ENCODE data around the gene P2RY2.
"Not testable (repeated sequence)": the region's sequence is repeated elsewhere in the genome, so short reads cannot be mapped to it uniquely, and the experiment has no call there.

The P2RY2 gene

DNA sequence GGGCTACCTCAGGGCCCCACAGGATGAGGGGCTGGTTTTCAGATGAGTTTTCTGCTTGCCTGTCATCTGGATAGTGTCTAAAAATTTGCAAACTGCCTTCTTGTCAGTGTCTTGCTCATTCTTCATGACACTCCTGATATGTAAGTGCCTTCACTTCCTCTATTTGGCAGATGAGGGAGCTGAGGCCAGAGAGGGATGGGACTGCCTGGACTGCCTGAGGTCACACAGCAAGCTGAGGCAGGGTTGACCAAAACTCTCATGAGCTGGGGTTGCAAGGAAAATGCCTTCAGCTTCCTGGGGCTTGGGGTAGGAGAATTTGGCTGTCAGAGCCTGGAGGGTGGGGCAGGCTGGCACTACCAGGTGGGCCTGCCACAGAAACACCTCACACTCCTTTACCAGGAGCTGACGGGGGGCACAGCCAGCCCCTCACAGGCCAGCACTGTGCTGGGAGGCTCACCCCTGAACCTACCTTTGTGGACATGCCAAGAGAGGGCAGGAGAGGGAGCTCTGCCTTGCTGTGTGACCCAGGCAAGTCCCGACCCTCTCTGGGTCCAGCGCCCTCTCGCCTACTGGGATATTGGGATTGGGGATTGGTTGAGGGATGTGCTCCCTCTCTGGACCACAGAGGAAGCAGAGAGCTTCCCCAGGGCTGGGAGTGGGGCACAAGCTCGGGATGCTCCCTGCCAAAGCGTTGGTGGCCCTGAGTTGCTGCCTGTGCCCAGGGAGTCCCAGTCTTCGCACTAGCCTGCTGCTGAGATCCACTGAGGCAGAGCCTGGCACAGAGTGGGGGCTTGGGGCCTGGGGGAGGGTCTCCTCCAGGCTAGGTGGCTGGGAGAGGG is 52.2 kb downstream of the P2RY2 start:
- DNase-seq: no peak

DNA sequence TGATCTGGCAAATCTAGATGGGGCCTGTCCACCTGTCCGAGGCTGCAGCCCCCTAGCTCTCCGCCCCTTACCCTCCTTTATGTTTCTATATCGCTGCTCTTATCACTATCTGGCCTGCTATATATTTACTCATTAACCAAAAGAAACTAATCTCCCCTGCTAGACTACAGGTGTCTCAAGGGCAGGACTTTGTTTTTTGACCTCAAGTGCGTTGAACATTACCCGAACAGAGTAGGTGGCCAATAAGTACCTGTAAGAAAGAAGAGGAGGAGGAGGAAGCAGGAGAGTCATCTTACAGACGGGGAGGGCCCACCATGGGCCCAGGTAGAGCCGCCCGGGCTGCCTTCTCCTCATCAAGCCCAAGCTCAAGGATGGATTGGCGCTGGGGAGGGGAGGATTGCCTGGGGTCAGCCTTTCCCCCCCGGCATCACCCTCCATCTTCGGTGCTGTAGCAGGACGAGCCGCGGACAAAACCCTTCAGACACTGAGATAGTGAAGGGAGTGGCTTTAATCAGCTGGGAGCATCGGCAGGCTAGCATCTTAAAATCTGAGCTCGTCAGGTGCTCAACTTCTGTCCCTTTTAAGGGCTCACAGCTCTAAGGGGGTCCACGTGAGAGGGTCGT is 52.9 kb downstream of the P2RY2 start:
- DNase-seq: no peak

DNA sequence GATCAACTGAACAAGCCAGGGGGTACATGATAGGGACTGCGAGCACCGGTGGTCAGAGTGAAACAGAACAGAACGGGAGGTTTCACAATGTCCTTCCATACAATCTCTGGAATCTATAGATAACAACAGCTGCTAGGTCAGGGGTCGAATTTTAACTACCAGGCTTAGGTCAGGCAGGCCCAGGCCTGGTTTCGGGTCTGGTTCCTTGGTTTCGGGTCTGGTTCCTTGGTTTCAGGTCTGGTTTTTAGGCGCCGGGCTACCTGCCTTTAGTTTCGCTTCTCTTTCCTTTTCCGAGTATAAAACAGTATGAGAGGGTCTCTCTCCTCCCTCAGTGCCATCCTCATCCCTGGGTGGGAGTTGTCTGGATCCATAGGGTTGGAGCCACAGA is 53.4 kb downstream of the P2RY2 start:
- DNase-seq: not testable (repeated sequence)

DNA sequence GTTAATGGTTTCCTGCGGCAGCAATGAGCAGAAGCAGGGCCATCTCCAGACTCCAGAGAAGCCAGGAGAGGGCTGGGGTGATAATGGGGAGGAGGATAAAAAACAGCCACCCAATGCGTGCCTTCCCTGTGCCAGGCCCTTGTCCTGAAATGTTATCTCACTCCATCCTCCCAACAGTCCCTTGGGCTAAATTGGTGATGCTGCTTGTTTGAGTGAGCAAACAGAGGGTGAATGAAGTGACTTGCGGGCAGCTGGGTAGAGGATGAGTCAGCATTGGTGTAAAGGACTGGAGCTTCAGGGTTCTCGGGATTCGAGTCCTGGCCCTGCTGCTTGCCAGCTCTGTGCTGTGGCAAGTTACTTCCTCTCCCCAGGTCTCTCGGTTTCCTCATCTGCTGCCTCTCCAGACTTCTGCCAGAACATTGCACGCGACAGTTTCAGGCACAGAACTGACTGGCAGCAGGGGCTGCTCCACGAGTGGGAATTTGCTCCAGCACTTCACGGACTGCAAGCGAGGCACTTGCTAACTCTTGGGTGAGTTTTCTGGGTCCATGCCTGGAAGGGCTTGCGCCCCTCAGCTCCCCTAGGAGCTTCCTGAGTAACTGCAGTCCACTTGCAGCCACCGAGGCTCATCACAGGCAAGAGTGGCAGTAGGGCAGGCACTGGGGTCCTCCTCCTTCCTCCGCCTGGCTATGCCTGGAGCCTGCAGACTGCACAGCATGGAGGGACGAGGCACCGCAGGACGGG is 54.0 kb downstream of the P2RY2 start, which contains the start of gene P2RY6:
TSS of gene P2RY6 (plus strand) at position 403 of the 744 bp plus-strand sequence. CDS start 24,181 bp downstream, outside the sequence.
- DNase-seq: peak in 1 of 2 experiments; percentile 22

DNA sequence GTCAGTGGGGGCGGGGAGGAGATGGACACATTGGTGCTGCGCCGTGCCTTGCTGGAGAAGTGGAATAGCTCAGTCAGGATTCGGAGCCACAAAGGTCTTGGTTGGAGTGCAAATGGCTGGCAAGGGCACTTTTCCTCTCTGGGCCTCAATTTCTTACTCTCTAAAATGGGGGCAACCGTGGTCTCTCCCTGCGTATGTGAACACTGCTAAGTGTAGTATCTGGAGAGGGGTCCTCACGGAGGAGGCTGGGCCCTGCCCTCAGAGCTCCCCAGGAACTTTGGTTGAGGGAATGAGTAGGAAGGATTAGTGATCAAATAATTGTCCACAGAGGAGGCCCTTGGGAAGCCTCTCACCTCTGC is 54.6 kb downstream of the P2RY2 start:
- DNase-seq: no peak

DNA sequence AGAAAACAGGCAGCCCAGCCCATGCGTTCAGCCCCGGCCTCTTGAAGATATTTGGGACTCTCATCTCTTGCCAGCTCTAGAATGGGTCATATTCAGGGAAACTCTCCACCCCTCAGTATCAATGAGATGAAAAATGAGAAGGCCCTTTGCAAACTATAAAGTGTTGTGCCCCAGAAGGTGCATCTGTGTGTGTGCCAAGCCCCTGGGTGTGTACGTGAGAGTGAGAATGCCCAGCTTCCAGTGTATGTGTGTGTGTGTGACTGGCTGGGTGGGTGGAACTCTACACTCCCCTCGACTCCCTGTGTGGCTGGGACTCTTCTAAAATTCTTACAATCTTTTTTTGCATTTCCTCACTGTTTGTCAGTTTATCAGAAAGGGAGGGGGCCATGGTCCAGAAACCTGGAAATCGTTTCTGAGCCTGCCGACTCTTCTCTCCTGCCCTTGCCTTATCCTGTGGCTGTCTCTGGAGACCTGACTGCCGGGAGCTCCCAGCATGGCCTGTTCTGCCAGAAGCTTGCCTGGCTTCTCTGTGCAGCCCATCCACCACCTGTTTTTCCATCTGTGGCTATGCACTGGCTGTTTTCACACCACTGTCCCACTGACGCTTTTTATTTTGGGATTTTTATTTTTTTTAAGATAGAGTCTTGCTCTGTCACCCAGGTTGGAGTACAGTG is 55.3 kb downstream of the P2RY2 start:
- no peak for DNase-seq

DNA sequence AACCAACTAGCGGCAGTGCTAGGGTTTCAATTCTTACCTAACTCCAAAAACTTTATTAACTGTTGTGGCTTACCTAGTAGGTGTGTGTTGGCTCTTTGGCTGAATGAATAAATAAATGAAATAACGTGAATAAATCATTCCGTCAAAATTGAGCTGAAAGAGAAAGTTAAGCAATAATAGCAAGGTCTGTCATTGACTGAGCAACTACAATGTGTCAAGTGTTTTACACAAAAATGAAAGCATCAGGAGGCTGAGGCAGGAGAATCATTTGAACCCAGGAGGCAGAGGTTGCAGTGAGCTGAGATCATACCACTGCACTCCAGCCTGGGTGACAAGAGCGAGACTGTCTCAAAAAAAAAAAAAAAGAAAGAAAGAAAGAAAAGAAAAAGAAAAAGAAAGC is 56.1 kb downstream of the P2RY2 start:
- not testable (repeated sequence) for DNase-seq

DNA sequence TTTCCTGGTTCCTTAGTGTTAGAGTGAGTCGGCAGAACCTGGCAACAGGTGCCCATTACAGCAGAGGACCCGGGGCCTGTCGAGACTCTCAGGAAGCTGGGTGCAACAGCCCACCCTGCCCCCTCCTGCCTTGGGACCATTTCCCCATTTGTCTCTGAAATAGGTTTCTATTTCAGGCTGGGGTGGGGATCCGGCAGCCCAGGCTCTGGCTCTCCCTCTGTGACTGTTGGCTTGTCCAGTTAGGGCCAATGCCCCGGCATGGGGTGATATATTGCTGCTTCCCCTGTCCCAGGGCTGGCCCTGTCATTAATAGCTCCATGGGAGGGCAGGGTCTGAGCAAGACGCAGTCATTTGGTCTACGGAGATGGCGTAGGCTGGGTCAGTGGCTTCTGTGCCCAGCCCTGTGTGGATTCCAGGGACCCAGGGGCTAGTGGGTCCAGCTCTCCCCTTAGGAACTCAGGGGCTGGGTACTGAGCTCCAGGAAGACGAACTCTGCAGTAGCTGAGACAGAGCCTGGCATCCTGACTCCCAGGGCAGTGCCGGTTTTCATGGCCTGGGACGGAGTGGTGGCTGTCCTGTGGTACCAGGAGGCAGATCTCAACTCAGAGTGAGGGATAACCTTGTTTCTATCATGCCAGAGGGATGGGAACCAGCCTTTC is 56.8 kb downstream of the P2RY2 start:
- DNase-seq: no peak

DNA sequence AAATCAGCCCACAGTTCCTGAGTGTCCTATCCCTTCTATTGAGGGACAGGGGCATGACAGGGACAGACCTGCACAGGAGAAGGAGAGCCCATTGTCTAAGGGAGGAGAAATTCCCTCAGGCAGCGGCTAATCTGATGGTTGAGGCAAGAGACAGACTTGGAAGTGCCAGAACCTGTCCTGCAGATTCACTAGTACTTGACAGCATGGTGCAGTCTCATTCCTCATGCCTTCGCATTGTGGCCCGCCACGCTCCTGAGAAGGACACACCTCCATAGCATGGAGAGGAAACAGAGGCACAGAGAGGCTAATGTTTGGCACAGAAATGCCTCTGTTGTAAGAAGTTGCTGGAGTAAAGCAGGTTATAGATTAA is 57.3 kb downstream of the P2RY2 start:
- DNase-seq: no peak

DNA sequence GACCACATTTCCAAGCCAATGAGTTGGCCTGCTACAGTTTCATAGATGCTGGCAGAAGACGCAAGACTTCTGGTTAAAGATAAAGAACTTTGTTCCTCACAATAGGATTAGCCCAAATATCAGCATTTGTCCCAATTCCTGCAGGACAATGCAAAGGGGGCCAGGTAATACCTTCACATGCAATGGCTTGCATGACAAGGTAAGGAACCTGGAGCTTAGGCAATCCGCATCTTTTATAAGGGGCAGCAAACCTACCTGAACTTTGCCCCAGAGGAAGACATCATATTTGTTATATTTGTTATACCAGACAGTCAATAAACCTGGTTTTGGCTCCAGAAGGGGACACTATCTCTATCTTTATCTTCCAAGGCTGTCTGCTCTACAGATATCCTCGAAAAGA is 59.4 kb downstream of the P2RY2 start:
- no peak for DNase-seq

DNA sequence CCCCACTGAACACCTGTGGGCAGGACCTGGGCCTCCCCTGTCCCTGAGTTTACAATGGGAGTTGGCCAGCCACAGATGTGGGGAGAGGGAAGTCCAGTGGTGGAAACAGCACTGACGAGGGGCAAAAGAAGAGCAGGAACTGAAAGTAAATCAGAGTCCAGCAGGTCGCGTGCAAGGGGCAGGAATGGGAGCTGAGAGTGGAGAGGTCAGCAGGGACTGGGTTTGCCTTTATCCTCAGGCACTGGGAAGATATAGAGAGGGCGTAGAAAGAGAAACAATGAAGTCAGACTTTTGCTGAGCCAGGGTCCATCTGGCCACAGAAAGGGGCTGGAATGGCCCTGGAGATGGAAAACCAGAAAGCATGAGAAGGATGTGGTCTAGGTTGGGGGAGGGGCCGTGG is 62.5 kb downstream of the P2RY2 start:
- no peak for DNase-seq

DNA sequence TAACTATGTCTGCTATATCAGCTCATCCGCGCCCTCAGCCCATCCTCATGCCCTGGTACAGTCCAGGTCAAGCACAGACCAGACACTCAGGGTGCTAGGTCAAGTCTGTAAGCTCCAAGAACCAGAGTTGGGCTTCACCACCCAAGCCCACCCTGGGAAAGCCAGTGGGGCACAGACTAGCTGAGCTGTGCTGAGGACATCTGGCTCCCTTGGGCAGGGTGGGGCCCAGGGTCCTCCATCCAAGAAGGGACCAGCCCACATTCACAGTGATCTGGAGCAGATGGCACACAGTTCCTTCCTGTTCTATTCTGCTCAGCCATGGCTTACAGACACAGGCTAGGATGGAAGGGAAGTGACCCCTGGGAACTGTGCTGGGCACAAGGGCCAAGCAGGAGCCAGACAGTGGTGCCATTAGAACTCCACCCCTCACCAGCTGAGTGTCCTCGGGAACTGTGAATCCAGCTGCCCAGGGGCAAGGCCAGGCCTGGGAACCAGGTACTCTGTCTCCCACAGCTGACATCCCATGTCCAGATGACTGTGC is 63.2 kb downstream of the P2RY2 start:
- no peak for DNase-seq

DNA sequence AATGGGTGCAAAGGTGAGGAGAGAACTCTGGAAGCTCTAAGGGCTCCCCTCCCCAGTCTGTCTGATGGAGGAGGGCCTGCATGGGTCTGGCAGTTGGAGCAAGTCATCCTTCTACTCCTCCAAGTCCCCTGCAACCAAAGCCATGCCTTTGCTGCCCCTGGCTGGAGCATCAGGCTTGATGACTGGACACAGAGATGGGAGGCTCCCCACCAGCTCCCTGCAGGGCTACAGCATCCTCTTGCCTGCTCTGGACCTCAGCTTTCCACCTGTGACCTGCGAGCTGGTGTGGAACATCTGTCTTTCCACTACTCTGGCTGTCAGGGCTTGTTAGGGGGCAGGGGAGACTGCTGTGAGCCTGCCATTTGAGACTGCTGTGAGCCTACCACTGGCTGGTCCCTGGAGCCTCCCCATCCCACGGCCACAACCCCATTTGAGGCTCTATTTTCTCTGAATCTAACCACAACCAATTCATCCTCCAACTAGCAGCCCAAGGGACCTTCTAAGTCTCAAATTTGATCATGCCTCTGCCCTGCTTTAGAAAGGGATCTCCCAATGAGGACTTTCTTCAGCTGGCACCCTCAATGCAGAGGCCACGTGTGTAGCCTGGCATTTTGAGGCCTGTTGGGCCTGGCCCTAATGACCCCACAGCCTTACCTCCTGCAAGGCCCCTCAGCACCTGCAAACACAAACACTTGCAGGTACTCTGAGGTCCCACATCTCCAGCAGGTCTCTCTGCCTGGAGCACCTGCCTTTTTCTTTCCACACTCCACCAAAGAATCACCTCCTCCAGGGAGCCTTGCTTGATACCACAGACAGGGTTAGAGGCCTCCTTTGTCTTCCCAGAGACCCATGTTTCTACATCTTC is 63.9 kb downstream of the P2RY2 start:
- DNase-seq: no peak

DNA sequence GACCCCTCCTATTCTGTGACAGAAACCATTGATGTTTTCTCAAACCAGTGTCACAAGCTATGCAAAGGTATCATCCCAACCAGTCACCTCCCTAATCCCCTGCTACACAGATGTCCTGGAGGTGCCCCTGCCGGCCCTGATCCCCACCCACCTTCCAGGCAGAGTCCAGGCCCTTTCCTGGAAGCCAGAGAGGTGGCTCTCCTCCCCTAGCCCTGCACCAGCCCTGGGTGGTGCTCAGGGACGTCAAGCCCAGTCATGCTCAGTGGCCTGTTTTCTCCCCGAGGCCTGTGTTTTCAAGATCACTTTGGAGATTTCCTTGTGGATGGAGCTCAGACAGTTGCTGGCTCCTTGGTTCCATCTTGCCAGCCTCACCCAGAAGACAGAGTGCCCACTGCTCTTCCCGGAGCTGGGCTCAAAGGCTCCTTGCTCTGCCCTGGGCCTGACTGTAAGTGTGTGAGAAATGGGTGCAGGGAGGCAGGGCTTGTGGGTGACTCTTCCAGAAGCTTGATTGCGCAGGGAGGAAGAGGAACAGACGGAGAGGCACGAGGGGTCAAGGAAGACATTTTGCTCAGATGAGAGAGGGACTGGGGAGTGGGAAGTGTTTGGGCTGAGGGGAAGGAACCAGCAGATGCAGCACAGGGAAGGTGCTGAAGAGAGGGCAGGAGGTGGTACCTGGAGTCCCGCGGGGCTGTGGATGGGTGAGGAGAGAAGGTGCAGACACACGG is 65.4 kb downstream of the P2RY2 start:
- no peak for DNase-seq

DNA sequence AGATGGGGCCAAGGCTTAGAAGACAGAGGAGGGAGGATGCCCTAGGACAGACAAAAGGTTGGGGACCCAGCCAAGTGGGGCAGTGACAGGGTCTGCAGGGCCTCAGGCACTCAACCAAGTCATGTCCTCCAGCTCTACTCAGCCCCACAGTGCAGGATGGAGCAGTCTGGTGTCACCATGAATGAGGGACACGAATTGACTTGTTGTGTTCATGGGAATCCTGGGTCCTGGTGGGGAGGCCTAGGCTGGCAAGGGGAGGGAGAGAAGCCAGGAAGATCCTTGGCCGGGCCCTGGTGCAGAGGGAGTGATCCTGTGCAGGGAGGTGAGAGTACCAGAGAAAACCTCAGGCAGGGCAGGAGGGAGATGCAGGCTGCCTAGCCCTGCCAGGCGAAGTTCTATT is 66.0 kb downstream of the P2RY2 start:
- DNase-seq: no peak

DNA sequence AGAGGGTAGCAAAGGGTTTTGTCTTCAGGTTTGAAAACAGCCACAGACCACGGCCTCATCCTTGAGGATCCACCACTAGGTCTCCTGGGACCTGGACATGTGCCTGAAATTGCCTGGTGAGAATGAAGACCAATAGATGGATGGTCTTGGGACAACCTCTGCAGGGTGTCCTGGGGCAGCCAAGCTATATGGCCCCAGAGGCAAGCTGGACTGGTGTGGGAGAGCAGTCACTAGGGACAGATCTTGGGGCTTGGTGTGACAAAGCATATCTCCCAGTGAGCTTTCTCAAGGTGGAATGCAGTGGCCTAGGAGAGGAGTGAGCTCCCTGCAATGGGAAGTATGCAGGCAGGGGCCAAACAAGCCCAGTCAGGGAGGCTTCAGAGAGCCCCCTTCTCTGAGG is 67.6 kb downstream of the P2RY2 start:
- DNase-seq: no peak
